Measurements from ENCODE around the gene CCL17.

GRCh38 chr16:57405097-57405496, 530 bp downstream of the CCL17 start:
- TF ChIP-seq RFX5 (IDR thresholded peaks at IDR 0.05; ENCODE audit: low read depth, low read length) (no peak), CTCF (conservative IDR thresholded peaks at IDR 0.05; ENCODE audit: low read depth, low read length) (no peak), SMC3 (IDR thresholded peaks at IDR 0.05; ENCODE audit: low read depth, low read length) (no peak)

Measured in IMR-90 (cell line).